GM18498 (cell line): Measurements from ENCODE around the gene AVPR1A.

Source experiments
- ATAC-seq: cut with Tn5 transposase; IDR thresholded peaks from one replicate; pipeline ENCODE4 v1.9.1; 2021; ENCODE audit warnings: mild to moderate bottlenecking, moderate library complexity; ENCODE audit not compliant: unreplicated experiment

Gene AVPR1A

DNA sequence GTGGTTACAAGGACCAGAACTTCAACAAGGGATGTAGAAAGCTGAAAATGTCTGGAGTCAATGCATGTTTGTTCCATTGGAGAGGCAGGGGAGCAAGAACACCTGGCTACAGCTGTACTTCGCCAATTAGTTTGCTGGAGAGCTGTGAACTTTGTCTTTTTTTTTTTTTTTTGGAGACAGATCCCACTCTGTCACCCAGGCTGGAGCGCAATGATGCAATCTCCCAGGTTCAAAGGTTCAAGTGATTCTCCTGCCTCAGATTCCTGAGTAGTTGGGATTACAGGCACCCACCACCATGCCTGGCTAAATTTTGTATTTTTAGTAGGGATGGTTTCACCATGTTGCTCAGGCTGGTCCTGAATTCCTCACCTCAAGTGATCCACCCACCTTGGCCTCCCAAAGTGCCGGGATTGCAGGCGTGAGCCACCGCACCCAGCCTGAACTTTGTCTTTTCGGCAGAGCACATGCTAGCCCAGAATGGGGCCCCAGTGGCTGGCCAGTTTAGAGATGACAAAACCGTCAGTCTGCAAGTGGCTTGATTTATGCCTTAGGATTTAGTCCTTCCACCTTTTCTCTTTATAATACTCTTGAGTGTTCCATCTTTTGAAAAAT lies 55.5 kb downstream of the AVPR1A start:
- no peak for ATAC-seq

GRCh38 chr12:63093711-63094110 lies 57.3 kb downstream of the AVPR1A start:
- no peak for ATAC-seq

- ATAC-seq = no peak
Observed at GRCh38 chr12:63093084-63093483, 57.9 kb downstream of the AVPR1A start.
